Embryonic facial prominence (tissue), 1 donor: Measurements from ENCODE around the gene ZMPSTE24.
"Not testable (repeated sequence)": the region's sequence is repeated elsewhere in the genome, so short reads cannot be mapped to it uniquely, and the experiment has no call there.

Experiments
- DNase-seq: peaks from one replicate; pipeline ENCODE4 v3.0.0-alpha.2; 2016; ENCODE audit errors: extremely low spot score

The ZMPSTE24 gene

GRCh38 chr1:40318476-40318875, 60.4 kb downstream of the ZMPSTE24 start:
- no peak for DNase-seq

DNA sequence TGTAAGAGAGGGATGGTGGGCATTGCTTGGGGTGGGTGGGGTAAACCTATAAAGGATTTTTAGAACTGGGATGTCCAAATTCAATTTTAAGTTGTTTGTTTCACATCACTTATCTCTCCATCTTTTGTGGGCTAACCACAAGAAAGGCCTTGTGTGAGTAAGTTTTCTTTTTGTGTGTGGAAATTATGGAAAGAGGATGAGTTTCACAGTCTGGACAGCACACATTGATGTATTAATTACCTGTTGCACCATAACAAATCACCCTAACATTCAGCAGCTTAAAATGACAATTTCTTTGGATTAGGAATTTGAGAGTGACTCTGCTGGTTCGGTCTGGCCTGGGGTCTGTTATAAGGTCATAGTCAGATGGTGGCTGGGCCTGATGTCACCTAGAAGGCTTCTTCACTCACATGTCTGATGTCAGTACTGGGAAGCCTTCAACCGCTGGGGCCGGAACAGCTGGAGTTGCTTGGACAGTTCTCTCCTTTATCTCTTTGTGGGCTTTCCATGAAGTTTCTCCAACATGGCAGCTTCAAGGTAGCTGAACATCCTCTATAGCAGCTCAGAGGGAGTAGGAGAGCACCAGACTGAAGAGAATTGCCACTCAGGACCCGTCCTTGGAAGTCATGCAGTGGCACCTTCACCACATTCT, 61.1 kb downstream of the ZMPSTE24 start:
- DNase-seq: no peak

GRCh38 chr1:40331403-40331802, 73.4 kb downstream of the ZMPSTE24 start:
- not testable (repeated sequence) for DNase-seq

DNA sequence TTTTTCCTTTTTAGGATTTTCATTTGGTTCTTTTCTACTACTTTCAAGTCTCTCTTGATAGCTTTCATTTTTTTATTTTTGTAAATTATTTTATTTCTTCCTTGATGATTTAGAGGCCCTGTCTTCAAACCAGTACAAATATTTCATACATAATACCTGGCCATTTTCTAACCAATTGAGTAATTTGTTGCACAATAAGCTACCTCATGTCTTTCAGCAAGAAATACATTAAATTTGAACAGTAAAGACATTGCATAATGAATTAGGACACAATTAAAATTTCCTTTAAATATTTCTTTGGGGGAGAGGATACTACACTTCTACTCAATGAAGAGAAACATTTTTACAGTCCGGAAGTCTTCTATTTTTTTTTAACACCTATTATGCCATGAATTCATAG, 74.7 kb downstream of the ZMPSTE24 start:
- DNase-seq: no peak

- no peak for DNase-seq
Observed at GRCh38 chr1:40337443-40337842, 79.4 kb downstream of the ZMPSTE24 start.

DNA sequence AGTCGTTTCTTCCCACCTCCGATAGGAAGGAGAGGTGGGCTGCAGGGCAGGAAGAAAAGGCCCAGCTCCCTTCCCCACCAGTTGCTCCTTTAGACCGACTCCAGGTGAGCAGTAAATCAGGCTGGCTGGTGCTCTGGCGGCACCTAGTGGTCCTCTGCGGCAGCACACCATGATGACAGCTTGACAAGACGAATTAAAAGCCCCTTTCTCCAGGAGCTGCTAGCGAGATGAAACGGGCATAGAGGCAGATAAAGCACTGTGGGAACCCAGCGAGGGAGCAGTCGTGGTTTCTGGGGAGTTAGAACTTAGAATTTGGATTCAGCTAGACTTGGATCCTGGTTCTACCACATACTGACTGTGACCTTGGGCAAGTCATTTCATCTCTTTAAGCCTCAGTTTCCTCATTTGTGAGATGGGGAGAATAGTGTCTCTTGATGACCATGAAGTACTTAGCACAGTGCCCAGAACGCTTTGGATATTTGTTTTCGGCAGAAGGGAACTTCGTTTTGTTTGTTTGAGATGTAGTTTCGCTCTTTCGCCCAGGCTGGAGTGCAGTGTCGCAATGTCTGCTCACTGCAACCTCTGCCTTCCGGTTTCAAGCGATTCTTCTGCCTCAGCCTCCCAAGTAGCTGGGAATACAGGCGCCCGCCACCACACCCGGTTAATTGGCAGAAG, 80.8 kb downstream of the ZMPSTE24 start:
- DNase-seq: peak; percentile 54

GRCh38 chr1:40339420-40340323, 81.6 kb downstream of the ZMPSTE24 start:
- DNase-seq: no peak

DNA sequence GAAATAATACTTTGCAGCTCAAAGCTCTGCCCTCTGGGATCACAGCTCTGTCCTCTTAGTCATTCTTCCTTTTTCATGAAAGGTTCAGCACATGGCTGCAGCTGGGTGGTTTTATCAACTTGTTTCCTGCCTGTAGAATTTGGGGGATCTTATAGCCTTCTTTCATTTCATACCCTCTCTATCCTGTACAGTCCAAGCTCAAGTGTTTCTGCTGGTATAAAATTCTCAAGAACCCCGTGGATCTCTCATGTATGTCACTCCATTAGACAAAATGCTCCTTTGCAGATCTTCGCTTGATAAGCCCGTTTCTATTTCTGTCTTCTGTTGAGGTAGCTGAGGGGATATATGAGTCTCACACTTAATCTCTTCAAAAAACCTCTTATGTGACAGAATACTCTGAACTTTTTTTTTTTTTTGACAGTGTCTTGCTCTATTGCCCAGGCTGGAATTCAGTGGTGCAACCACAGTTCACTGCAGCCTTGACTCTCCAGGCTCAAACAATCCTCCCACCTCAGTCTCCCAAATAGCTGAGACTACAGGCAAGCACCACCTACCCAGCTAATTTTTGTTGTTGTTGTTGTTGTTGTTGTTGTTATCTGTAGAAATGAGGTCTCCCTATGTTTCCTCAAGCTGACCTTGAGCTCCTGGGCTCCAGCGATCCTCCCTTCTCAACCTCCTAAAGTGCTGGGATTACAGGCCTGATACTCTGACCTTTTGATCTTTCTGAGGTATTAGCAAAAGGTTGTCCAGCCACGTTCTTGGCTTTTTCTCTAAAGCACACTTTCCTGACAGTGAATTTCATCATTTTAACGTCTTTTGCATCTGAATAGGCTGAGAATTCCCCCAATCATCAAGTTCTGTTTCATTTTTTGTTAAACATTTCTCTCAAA, 83.7 kb downstream of the ZMPSTE24 start:
- no peak for DNase-seq

DNA sequence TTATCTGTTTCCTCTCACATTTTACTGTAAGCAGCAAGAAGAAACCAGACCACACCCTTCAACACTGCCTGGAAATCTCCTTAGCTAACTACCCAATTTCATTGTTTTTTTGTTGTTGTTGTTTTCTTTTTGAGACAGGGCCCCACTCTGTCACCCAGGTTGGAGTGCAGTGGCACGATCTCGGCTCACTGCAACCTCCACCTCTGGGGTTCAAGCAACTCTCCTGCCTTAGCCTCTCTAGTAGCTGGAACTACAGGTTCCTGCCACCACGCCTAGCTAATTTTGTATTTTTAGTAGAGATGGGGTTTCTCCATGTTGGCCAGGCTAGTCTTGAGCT, 84.3 kb downstream of the ZMPSTE24 start:
- DNase-seq: not testable (repeated sequence)
